Stimulated activated CD4-positive, alpha-beta T cell treated with anti-CD3 and anti-CD28 coated beads, Interleukin-4, amount 100 ng/mL, for 24 hours (primary cell): ENCODE data around the gene PDE4B.
A peak's percentile ranks its signal among the peaks of the same experiment; 100 is the strongest.

Source experiments
- DNase-seq: peaks from one replicate; pipeline ENCODE4 v3.0.0-alpha.2; 2020

Gene PDE4B

GRCh38 chr1:65792669-65793358, at the start of gene PDE4B:
TSS of gene PDE4B (plus strand) at chr1:65792895.
- DNase-seq, result no peak

- no peak for DNase-seq
Measured at GRCh38 chr1:65744731-65745130, 48.0 kb upstream of the PDE4B start.

- DNase-seq, result no peak
Measured at GRCh38 chr1:65751961-65752360, 40.7 kb upstream of the PDE4B start.

- no peak for DNase-seq
Measured at GRCh38 chr1:65756616-65757015, 36.1 kb upstream of the PDE4B start.

GRCh38 chr1:65757531-65757930, 35.2 kb upstream of the PDE4B start:
- no peak for DNase-seq

- no peak for DNase-seq
Measured at GRCh38 chr1:65758128-65758527, 34.6 kb upstream of the PDE4B start.

- DNase-seq, result no peak
Measured at GRCh38 chr1:65759516-65759915, 33.2 kb upstream of the PDE4B start.

GRCh38 chr1:65762081-65762862, 30.4 kb upstream of the PDE4B start:
- DNase-seq, result no peak

- DNase-seq, result no peak
Measured at GRCh38 chr1:65764052-65764451, 28.6 kb upstream of the PDE4B start.

- DNase-seq, result no peak
Measured at GRCh38 chr1:65765631-65766030, 27.1 kb upstream of the PDE4B start.

- DNase-seq, result no peak
Measured at GRCh38 chr1:65769636-65770035, 23.1 kb upstream of the PDE4B start.

- no peak for DNase-seq
Measured at GRCh38 chr1:65772607-65773006, 20.1 kb upstream of the PDE4B start.

- no peak for DNase-seq
Measured at GRCh38 chr1:65773391-65774123, 19.1 kb upstream of the PDE4B start.

GRCh38 chr1:65788762-65789161, 3.9 kb upstream of the PDE4B start:
- no peak for DNase-seq

- DNase-seq, result no peak
Measured at GRCh38 chr1:65791396-65791795, 1.3 kb upstream of the PDE4B start.

GRCh38 chr1:65791801-65792668, 660 bp upstream of the PDE4B start:
- no peak for DNase-seq

GRCh38 chr1:65793359-65793732, 651 bp downstream of the PDE4B start:
- DNase-seq, result no peak

GRCh38 chr1:65795311-65795710, 2.6 kb downstream of the PDE4B start:
- no peak for DNase-seq

GRCh38 chr1:65799601-65800000, 6.9 kb downstream of the PDE4B start:
- DNase-seq, result no peak

GRCh38 chr1:65804584-65804983, 11.9 kb downstream of the PDE4B start:
- no peak for DNase-seq

- DNase-seq, result peak; percentile 63
Measured at GRCh38 chr1:65812065-65812464, 19.4 kb downstream of the PDE4B start.

- DNase-seq, result no peak
Measured at GRCh38 chr1:65813956-65814355, 21.3 kb downstream of the PDE4B start.

GRCh38 chr1:65814752-65815151, 22.1 kb downstream of the PDE4B start:
- DNase-seq, result no peak
